Suprapubic skin (tissue), 4 donors: ENCODE data around the gene REEP3.

ENCODE experiments used
- CTCF ChIP-seq, 2 donors: fragments of 200-600 bp in 1 of 2; fragments of 450-650 bp in 1 of 2; sonication (generic) in 1 of 2; IDR thresholded peaks; one replicate each; pipeline ENCODE4 v1.5.1; 2016 to 2019; ENCODE audit warnings: antibody characterized with exemption in 2 of 2, mild to moderate bottlenecking in 1 of 2, moderate library complexity in 1 of 2
- EP300 ChIP-seq: sonication (generic); formaldehyde crosslinking; IDR thresholded peaks from one replicate; pipeline ENCODE4 v1.6.1; 2017; ENCODE audit warnings: antibody characterized with exemption
- POLR2A ChIP-seq, 2 donors: fragments of 450-650 bp; IDR thresholded peaks; one replicate each; pipeline ENCODE4 v1.6.1; 2017; ENCODE audit warnings: antibody characterized with exemption in 2 of 2, mild to moderate bottlenecking in 2 of 2, moderate library complexity in 2 of 2
- POLR2AphosphoS5 ChIP-seq, 3 donors: sonication (generic); formaldehyde crosslinking; IDR thresholded peaks; one replicate each; pipeline ENCODE4 v1.6.1; 2017; ENCODE audit warnings: antibody characterized with exemption in 3 of 3

GRCh38 chr10:63641799-63642198 lies 120.6 kb downstream of the REEP3 start:
- TF ChIP-seq CTCF (IDR thresholded peaks at IDR 0.05) (no peak), POLR2A (IDR thresholded peaks at IDR 0.05) (no peak), POLR2AphosphoS5 (IDR thresholded peaks at IDR 0.05) (no peak), EP300 (no peak)
